ENCODE data around the gene SERPINI1. TPM values are rescaled to one million over a fixed set of nuclear protein-coding genes. Genes with fewer than 3 reads are reported as not detected.

Gene SERPINI1
- total RNA-seq, 1 experiment from 2014 or later, result 0.14 TPM

DNA sequence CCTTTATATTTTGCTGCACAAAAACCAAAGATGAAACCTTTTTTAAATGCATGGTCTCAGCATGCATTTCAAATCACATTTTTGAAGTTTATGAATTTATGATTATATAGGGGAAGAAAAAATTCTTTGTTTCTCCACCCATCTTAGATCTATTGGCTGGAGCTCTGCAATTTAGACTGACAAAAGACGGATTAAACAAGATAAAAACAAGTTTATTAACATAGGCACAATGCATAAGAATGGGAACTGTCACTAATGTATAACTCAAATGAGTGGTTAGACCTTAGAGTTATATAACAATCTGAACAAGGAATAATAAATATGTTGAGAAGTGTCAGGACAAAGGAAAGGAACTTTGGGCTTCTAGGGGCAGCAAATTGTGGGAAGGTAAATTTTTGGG, 132.5 kb downstream of the SERPINI1 start:
- in situ Hi-C loops (cut with HindIII; ENCODE audit: low sequenced_read_pairs), result no loop called here
- no peak for DNase-seq (ENCODE audit: low spot score)

DNA sequence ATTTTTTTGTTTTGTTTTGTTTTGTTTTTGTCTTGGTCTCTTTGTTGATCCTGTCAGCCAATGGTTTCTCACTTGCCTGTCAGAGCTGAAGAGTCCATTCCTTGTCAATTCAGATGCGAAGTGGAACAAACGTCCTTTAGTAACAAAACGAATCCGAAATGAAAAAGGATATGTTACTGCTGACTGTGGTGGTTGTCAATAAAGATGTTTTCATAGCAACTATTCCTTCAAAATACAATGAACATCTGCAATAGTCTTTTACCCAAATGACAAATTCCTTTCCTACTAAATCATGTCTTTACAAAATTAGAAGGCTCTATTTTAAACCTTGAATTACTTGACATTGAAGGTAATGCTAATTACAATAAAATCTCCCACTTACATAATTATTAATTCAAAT, 134.7 kb downstream of the SERPINI1 start:
- no peak for DNase-seq (ENCODE audit: low spot score)
- in situ Hi-C loops (cut with HindIII; ENCODE audit: low sequenced_read_pairs), result no loop called here

DNA sequence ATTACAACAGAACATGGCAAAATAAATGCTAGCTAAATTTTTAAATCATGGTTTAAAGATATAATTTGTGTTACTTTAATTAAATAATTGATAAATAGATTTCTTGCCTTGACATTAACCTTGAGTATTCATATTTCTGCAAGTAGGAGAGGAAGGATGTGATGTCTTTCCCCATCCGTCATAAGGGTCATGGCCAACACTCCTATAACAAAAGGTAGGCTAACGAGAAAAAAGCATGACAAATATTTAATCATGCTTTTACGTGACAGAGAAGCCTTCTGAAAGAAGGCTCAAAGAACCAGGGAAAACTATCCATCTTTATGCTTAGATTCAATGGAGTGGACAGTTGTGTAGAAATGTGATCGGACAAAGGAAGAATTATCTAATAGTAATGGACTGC, 135.2 kb downstream of the SERPINI1 start:
- no peak for DNase-seq (ENCODE audit: low spot score)
- in situ Hi-C loops (cut with HindIII; ENCODE audit: low sequenced_read_pairs), result no loop called here

DNA sequence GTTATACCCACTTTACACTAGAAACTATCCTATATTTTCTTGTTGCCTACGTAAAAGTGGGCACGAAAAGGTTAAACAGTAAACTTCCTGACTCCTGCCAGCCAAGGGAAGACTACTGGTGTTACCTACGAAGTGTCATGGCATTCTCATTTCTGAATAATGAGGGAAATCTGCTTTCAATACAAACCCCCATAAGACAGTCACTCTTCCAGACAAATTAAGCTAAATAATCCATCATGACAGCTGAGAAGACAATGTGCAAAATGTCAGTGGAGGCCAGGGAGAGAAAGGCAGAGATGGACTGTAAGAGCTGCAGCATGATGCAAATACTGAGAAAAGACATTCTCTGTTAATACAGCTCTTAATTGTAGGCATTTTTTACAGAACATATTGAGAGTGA, 136.5 kb downstream of the SERPINI1 start:
- in situ Hi-C loops (cut with HindIII; ENCODE audit: low sequenced_read_pairs), result no loop called here
- DNase-seq (ENCODE audit: low spot score), result no peak

DNA sequence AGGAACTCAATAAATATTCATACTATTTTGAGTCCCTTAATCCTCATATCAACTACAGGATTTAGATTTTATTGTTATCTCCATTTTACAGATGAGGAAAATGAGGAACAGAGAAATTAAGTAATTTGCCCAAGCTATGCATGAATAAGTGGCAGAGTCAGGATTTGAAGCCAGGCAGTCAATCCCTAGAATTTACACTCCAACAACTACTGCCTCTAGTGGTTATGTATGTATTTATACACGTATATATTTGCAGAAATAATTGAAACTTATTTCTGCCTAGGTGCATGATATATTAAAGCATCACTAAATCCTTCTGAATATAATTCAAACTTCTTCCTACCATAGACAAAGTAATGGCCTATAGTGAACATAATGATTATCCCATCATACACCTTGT, 137.4 kb downstream of the SERPINI1 start:
- DNase-seq (ENCODE audit: low spot score), result no peak
- in situ Hi-C loops (cut with HindIII; ENCODE audit: low sequenced_read_pairs), result no loop called here

DNA sequence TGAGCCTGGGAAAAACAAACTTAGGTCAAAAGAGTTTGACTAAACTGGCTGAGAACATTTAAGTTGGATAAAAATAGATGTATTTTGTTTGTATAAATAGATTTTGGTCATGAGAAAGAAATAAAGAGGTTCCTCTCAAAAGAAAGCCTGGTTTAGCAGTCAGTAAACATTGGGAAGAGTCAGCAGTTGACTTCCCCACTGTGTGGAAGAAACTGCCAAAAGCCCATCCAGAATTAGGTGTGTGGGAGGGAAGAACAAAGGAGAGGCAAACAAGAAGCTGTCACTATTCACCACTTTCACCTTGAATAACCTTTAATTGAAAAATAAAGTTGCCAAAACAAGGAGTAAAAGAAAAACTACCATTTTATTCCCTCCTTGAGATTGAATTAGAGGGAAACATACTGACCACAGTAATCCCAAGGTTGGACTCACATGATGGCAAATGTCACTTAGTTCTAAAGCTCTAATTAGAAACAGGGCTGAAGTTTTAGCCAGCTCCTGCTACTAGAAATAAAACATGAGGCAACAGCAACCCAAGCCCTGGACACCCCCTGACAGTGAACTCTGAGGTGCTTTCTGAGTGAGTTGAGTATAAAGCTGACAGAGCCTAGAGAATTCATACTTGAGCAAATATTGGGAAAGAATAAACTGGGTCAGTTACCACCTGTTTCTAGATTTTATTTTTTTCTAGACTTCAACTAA, 139.3 kb downstream of the SERPINI1 start:
- in situ Hi-C loops (cut with HindIII; ENCODE audit: low sequenced_read_pairs), result no loop called here
- DNase-seq (ENCODE audit: low spot score), result no peak

Other genes starting within 250 kb of the SERPINI1 start
- gene WDR49, start 81.8 kb upstream of the SERPINI1 start, total RNA-seq (2014; rRNA removed; shearing (Covaris generic)), result not detected in 2 replicates
- gene PDCD10, start 829 bp upstream of the SERPINI1 start, total RNA-seq (2014; rRNA removed; shearing (Covaris generic)), result 72.4 and 88.6 TPM in 2 replicates